ENCODE data around the gene GPATCH4.

- TF ChIP-seq CTCF (IDR thresholded peaks at IDR 0.05) (no peak), POLR2A (IDR thresholded peaks at IDR 0.05) (no peak)
Measured at GRCh38 chr1:156582388-156583017, 18.8 kb downstream of the GPATCH4 start.
